ENCODE results near the gene GRIK3. TPM values are rescaled to one million over a fixed set of nuclear protein-coding genes. Genes with fewer than 3 reads are reported as not detected.

GRIK3 gene
- total RNA-seq, 4 donors from 2014 or later, result 0.75 to 9.8 (median 1.2) TPM

- DNase-seq, result no peak
- 70% methylated on average over 6 of the region's 6 CpGs; no CpG with 5 or more reads in 1 of the 2 donors for WGBS, 2 donors (ENCODE audit: low coverage in 1 of 2)
These were observed 252.2 kb downstream of the GRIK3 start for GRCh38 chr1:36782085-36782484.

DNA sequence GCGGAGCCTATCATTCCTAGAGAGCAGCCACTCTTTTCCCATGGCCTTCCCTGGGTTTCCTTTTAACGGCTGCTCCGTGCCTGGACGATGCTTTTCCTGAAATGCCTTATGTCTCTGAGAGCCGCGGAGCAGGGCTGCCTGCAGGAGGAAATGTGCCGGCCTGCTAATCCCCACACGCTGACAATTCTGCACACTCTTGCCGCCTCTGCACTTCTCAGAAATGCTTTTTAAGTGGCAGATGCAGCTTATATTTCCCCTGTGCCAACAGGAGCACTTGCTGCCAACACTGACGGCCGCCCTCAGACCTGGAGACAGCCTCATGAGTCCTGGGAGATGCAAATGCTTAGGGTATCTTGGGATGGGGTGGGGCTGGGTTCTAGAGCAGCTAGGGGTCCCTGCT lies 253.2 kb downstream of the GRIK3 start:
- Histone ChIP-seq H3K4me1 (no peaks in the 10 kb centered on the region), H3K9me3 (no peaks in the 10 kb centered on the region), H3K4me3 (no peak overlapping the region), H3K36me3 (no peaks in the 10 kb centered on the region), H3K27me3 (peaks cover 9% of the 10 kb centered on the region), H3K27ac (no peak overlapping the region)
- in situ Hi-C loops (cut with MboI; ENCODE audit: low pct_ligation_motif_present in 1 of 4, low pct_unique_long_range_greater_than_20kb in 1 of 4, low sequenced_read_pairs in 3 of 4), result no loop called here
- intact Hi-C loops (cut with DNase I; ENCODE audit: low total_unique reads), result no loop called here
- 82% methylated on average over 11 of the region's 11 CpGs; no CpG with 5 or more reads in 1 of the 2 donors for WGBS, 2 donors (ENCODE audit: low coverage in 1 of 2)
- no peak for DNase-seq
- TF ChIP-seq POLR2AphosphoS5 (IDR thresholded peaks at IDR 0.05), result no peak
- TF ChIP-seq EP300 (IDR thresholded peaks at IDR 0.05; ENCODE audit: low read depth), result no peak
- no peak for TF ChIP-seq CTCF (IDR thresholded peaks at IDR 0.05)
- TF ChIP-seq POLR2A (IDR thresholded peaks at IDR 0.05), result no peak

More at GRCh38 chr1:36782085-36782484, 252.2 kb downstream of the GRIK3 start:
- Histone ChIP-seq H3K4me1 (no peaks in the 10 kb centered on the region), H3K9me3 (no peaks in the 10 kb centered on the region), H3K4me3 (no peak overlapping the region), H3K27ac (no peak overlapping the region), H3K36me3 (no peaks in the 10 kb centered on the region), H3K27me3 (peaks cover 2% of the 10 kb centered on the region)
- in situ Hi-C loops (cut with MboI; ENCODE audit: low pct_ligation_motif_present in 1 of 4, low pct_unique_long_range_greater_than_20kb in 1 of 4, low sequenced_read_pairs in 3 of 4), result no loop called here
- no peak for TF ChIP-seq EP300 (IDR thresholded peaks at IDR 0.05; ENCODE audit: low read depth)
- TF ChIP-seq POLR2AphosphoS5 (IDR thresholded peaks at IDR 0.05), result no peak
- TF ChIP-seq CTCF (IDR thresholded peaks at IDR 0.05), result no peak
- intact Hi-C loops (cut with DNase I; ENCODE audit: low total_unique reads), result no loop called here

- Histone ChIP-seq H3K9me3 (no peaks in the 10 kb centered on the region), H3K27me3 (peaks cover 26% of the 10 kb centered on the region), H3K4me1 (no peaks in the 10 kb centered on the region), H3K27ac (no peak overlapping the region), H3K36me3 (no peaks in the 10 kb centered on the region), H3K4me3 (no peak overlapping the region)
- intact Hi-C loops (cut with DNase I; ENCODE audit: low total_unique reads) (no loop called here), in situ Hi-C loops (cut with MboI; ENCODE audit: low pct_ligation_motif_present in 1 of 4, low pct_unique_long_range_greater_than_20kb in 1 of 4, low sequenced_read_pairs in 3 of 4) (no loop called here)
- TF ChIP-seq EP300 (IDR thresholded peaks at IDR 0.05; ENCODE audit: low read depth) (no peak), POLR2A (IDR thresholded peaks at IDR 0.05) (no peak)
- DNase-seq, result no peak
- 20 to 25% methylated on average over 5 of the region's 5 CpGs for WGBS, 2 donors (ENCODE audit: low coverage in 1 of 2)
These were observed 255.6 kb downstream of the GRIK3 start for GRCh38 chr1:36778740-36779139.

- Histone ChIP-seq H3K4me3 (no peak overlapping the region), H3K36me3 (no peaks in the 10 kb centered on the region), H3K9me3 (no peaks in the 10 kb centered on the region), H3K27me3 (peaks cover 41% of the 10 kb centered on the region), H3K4me1 (no peaks in the 10 kb centered on the region), H3K27ac (no peak overlapping the region)
- DNase-seq, result no peak
- intact Hi-C loops (cut with DNase I; ENCODE audit: low total_unique reads) (no loop called here), in situ Hi-C loops (cut with MboI; ENCODE audit: low pct_ligation_motif_present in 1 of 4, low pct_unique_long_range_greater_than_20kb in 1 of 4, low sequenced_read_pairs in 3 of 4) (no loop called here)
- TF ChIP-seq EP300 (IDR thresholded peaks at IDR 0.05; ENCODE audit: low read depth), result no peak
- no peak for TF ChIP-seq CTCF (IDR thresholded peaks at IDR 0.05)
- TF ChIP-seq POLR2AphosphoS5 (IDR thresholded peaks at IDR 0.05), result no peak
- TF ChIP-seq POLR2A (IDR thresholded peaks at IDR 0.05), result no peak
- 20 to 33% methylated on average over 3 to 10 of the region's 10 CpGs for WGBS, 2 donors (ENCODE audit: low coverage in 1 of 2)
These were observed 257.1 kb downstream of the GRIK3 start for GRCh38 chr1:36776948-36777831.
